Panc1 (cell line): Measurements from ENCODE around the gene CNN3. TPM values are rescaled to one million over a fixed set of nuclear protein-coding genes. Genes with fewer than 3 reads are reported as not detected.

ENCODE experiments used
- ATAC-seq: fragments of 200-7000 bp; cut with Tn5 transposase; 2 replicates; pipeline ENCODE4 v1.9.1; 2020; ENCODE audit warnings: mild to moderate bottlenecking, moderate library complexity
- BruUV-seq: library from RNA; stranded (reverse); fragments of 400-500 nt; replicated peaks from 2 replicates; lab custom pipeline; 2021; lab: Mats Ljungman, UMichigan
- CTCF ChIA-PET: fragments of 300-600 bp; sonication (Branson Sonifier 250); formaldehyde crosslinking; loops from one replicate; lab custom pipeline; 2022; ENCODE audit warnings: antibody characterized with exemption; lab: Charles Lee
- POLR2A ChIA-PET: fragments of 300-600 bp; sonication (Branson Sonifier 250); formaldehyde crosslinking; loops from one replicate; lab custom pipeline; 2022; ENCODE audit warnings: antibody characterized with exemption; lab: Charles Lee
- DNase-seq: peaks from one replicate; pipeline ENCODE4 v3.0.0-alpha.2; 2010; ENCODE audit warnings: low read depth, low spot score
- H3K27ac ChIP-seq: 2 replicates; pipeline ENCODE4 v1.5.1; 2011; ENCODE audit warnings: mild to moderate bottlenecking, low read length, inconsistent platforms
- H3K27me3 ChIP-seq: fragments of 200-500 bp; sonication (Bioruptor generic); 2 replicates; pipeline ENCODE4 v1.6.0; 2014; ENCODE audit warnings: low read length, inconsistent platforms; ENCODE audit not compliant: control insufficient read depth, insufficient read depth
- H3K36me3 ChIP-seq: fragments of 200-500 bp; sonication (Bioruptor generic); 2 replicates; pipeline ENCODE4 v1.5.1; 2014; ENCODE audit warnings: inconsistent platforms, mild to moderate bottlenecking, low read length, moderate library complexity; ENCODE audit not compliant: control insufficient read depth, insufficient read depth
- H3K4me1 ChIP-seq: 2 replicates; pipeline ENCODE4 v1.5.1; 2011; ENCODE audit warnings: inconsistent platforms, mild to moderate bottlenecking, low read length, moderate library complexity; ENCODE audit not compliant: control insufficient read depth, insufficient read depth
- H3K4me3 ChIP-seq, 2 experiments: 2 replicates each; pipeline ENCODE4 v1.5.1; 2011 to 2012; ENCODE audit warnings: low read depth in 2 of 2, low read length in 2 of 2, mild to moderate bottlenecking in 2 of 2, inconsistent platforms in 1 of 2, moderate library complexity in 1 of 2
- H3K9me3 ChIP-seq: fragments of 200-500 bp; sonication (Bioruptor generic); 2 replicates; pipeline ENCODE4 v1.5.1; 2014; ENCODE audit warnings: low read depth, mild to moderate bottlenecking, inconsistent platforms, low read length, moderate library complexity; ENCODE audit not compliant: control insufficient read depth, insufficient read depth
- POLR2AphosphoS5 ChIP-seq: IDR thresholded peaks from 2 replicates; pipeline ENCODE4 v1.6.1; 2012; ENCODE audit warnings: mild to moderate bottlenecking, low read depth, low read length, moderate library complexity
- SIN3A ChIP-seq: IDR thresholded peaks from 2 replicates; pipeline ENCODE4 v1.6.1; 2012; ENCODE audit warnings: low read depth, mild to moderate bottlenecking, low read length, moderate library complexity, borderline replicate concordance; ENCODE audit not compliant: insufficient read depth
- TCF7L2 ChIP-seq: IDR thresholded peaks from 2 replicates; pipeline ENCODE4 v1.6.1; 2011; ENCODE audit warnings: mild to moderate bottlenecking, low read depth, low read length, inconsistent platforms
- in situ Hi-C: cut with HindIII; loops from 2 replicates; pipeline ENCODE4 v1.10.0; 2016; ENCODE audit warnings: low sequenced_read_pairs, low pct_unique_long_range_greater_than_20kb
- intact Hi-C: fragments of 100-400 bp; cut with micrococcal nuclease; formaldehyde crosslinking; loops from one replicate; pipeline ENCODE4 v1.10.0; 2022; ENCODE audit not compliant: unreplicated experiment
- total RNA-seq: library from RNA; stranded (reverse); gene quantifications from one replicate; pipeline ENCODE4 v1.2.1, GENCODE V29; 2021; ENCODE audit not compliant: unreplicated experiment
- TF ChIP-seq, protein P1 (sequence below): fragments of 450-650 bp; IDR thresholded peaks from 2 replicates; pipeline ENCODE4 v1.5.1; 2017; ENCODE audit warnings: mild to moderate bottlenecking
- TF ChIP-seq, protein P2 (sequence below), 2 experiments: IDR thresholded peaks; 2 replicates each; pipeline ENCODE4 v1.6.1; 2011 to 2012; ENCODE audit warnings: low read depth in 2 of 2, control low read depth in 1 of 2, low read length in 1 of 2, mild to moderate bottlenecking in 1 of 2, moderate library complexity in 1 of 2; ENCODE audit not compliant: insufficient read depth in 1 of 2

CNN3 gene
- total RNA-seq, 1 experiment from 2014 or later = 72.3 TPM

DNA sequence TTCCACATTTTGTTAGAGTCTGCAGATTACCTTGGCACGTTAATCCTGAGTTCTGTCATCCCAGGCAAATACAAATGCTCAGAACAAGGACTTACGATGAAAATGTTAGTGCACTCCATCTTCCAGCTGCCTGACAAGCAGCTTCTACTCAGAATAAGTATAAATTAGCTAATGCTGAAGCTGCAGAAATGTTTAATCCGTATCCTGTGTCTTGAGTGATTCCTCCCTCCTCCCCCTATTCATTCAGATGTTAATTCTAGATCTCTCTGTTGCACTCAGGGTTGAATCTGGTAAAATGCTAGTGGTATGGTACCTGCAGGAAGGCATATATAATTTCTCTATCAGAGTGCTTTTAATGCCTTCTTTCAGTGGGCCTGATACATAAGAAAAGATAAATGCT lies 39.8 kb downstream of the CNN3 start:
- no peak for ATAC-seq
- Histone ChIP-seq H3K27ac (no peak overlapping the region), H3K27me3 (no peaks in the 10 kb centered on the region), H3K9me3 (no peaks in the 10 kb centered on the region), H3K4me1 (no peaks in the 10 kb centered on the region), H3K4me3 (no peak overlapping the region), H3K36me3 (no peaks in the 10 kb centered on the region)
- DNase-seq = no peak
- in situ Hi-C loops = no loop called here
- POLR2A ChIA-PET = no interaction called here
- CTCF ChIA-PET = no interaction called here
- BruUV-seq = no TSS peak
- intact Hi-C loops = no loop called here
- TF ChIP-seq POLR2AphosphoS5 = no peak
- TF ChIP-seq, protein P1, sequence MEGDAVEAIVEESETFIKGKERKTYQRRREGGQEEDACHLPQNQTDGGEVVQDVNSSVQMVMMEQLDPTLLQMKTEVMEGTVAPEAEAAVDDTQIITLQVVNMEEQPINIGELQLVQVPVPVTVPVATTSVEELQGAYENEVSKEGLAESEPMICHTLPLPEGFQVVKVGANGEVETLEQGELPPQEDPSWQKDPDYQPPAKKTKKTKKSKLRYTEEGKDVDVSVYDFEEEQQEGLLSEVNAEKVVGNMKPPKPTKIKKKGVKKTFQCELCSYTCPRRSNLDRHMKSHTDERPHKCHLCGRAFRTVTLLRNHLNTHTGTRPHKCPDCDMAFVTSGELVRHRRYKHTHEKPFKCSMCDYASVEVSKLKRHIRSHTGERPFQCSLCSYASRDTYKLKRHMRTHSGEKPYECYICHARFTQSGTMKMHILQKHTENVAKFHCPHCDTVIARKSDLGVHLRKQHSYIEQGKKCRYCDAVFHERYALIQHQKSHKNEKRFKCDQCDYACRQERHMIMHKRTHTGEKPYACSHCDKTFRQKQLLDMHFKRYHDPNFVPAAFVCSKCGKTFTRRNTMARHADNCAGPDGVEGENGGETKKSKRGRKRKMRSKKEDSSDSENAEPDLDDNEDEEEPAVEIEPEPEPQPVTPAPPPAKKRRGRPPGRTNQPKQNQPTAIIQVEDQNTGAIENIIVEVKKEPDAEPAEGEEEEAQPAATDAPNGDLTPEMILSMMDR = no peak
- no peak for TF ChIP-seq SIN3A
- TF ChIP-seq, protein P2, sequence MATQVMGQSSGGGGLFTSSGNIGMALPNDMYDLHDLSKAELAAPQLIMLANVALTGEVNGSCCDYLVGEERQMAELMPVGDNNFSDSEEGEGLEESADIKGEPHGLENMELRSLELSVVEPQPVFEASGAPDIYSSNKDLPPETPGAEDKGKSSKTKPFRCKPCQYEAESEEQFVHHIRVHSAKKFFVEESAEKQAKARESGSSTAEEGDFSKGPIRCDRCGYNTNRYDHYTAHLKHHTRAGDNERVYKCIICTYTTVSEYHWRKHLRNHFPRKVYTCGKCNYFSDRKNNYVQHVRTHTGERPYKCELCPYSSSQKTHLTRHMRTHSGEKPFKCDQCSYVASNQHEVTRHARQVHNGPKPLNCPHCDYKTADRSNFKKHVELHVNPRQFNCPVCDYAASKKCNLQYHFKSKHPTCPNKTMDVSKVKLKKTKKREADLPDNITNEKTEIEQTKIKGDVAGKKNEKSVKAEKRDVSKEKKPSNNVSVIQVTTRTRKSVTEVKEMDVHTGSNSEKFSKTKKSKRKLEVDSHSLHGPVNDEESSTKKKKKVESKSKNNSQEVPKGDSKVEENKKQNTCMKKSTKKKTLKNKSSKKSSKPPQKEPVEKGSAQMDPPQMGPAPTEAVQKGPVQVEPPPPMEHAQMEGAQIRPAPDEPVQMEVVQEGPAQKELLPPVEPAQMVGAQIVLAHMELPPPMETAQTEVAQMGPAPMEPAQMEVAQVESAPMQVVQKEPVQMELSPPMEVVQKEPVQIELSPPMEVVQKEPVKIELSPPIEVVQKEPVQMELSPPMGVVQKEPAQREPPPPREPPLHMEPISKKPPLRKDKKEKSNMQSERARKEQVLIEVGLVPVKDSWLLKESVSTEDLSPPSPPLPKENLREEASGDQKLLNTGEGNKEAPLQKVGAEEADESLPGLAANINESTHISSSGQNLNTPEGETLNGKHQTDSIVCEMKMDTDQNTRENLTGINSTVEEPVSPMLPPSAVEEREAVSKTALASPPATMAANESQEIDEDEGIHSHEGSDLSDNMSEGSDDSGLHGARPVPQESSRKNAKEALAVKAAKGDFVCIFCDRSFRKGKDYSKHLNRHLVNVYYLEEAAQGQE (IDR thresholded peaks at IDR 0.05; ENCODE audit: insufficient read depth in 1 of 2, low read depth in 2 of 2, low read length in 1 of 2) = no peak
- TF ChIP-seq TCF7L2 = no peak

DNA sequence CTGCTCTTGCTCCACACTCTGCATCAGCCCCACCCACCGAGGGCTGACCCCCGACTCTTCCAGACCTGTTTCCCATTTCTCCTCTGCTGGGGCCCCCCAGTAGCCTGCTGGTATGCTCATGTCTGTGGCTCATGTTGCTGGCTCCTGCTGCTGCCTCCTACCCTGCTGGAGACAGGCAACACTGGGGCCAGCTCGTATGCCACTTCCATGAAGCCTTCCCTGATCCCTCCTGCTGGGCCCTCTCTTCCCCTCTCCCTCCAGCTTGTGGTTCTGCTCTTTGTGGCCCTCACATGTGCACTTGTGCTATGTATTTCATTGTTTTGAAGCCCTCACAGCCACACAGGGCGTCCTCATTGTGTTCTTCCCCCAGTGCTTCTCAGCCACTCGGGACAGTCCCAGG lies 40.5 kb downstream of the CNN3 start:
- H3K27me3 ChIP-seq = no peaks in the 10 kb centered on the region
- TF ChIP-seq, protein P1 = no peak
- TF ChIP-seq, protein P2 (IDR thresholded peaks at IDR 0.05; ENCODE audit: insufficient read depth in 1 of 2, low read depth in 2 of 2, low read length in 1 of 2) = no peak
- no peak for TF ChIP-seq SIN3A
- TF ChIP-seq POLR2AphosphoS5 = no peak
- no peak for TF ChIP-seq TCF7L2
- no peaks in the 10 kb centered on the region for H3K4me1 ChIP-seq
- intact Hi-C loops (no loop called here), in situ Hi-C loops (no loop called here)
- H3K36me3 ChIP-seq = no peaks in the 10 kb centered on the region
- ChIA-PET CTCF (no interaction called here), POLR2A (no interaction called here)
- H3K27ac ChIP-seq = no peak overlapping the region
- DNase-seq = no peak
- BruUV-seq = no TSS peak
- no peaks in the 10 kb centered on the region for H3K9me3 ChIP-seq
- no peak for ATAC-seq
- no peak overlapping the region for H3K4me3 ChIP-seq
